Calu3 (cell line): ENCODE data around the gene DEPDC5. TPM values are rescaled to one million over a fixed set of nuclear protein-coding genes. Genes with fewer than 3 reads are reported as not detected.

Experiments
- BruUV-seq: library from RNA; stranded (reverse); fragments of 400-500 nt; replicated peaks from 2 replicates; lab custom pipeline; 2021; lab: Mats Ljungman, UMichigan
- CTCF ChIA-PET: fragments of 300-600 bp; sonication (Branson Sonifier 250); formaldehyde crosslinking; loops from one replicate; lab custom pipeline; 2022; ENCODE audit warnings: antibody characterized with exemption; lab: Charles Lee
- DNase-seq: peaks from one replicate; pipeline ENCODE4 v3.0.0; 2022
- H3K27ac Mint-ChIP-seq: one replicate; pipeline ENCODE4 v1.8.0; 2022; ENCODE audit warnings: mixed read lengths; ENCODE audit not compliant: unreplicated experiment
- H3K27me3 Mint-ChIP-seq: one replicate; pipeline ENCODE4 v1.8.0; 2022; ENCODE audit warnings: mixed read lengths; ENCODE audit not compliant: unreplicated experiment
- H3K36me3 Mint-ChIP-seq: one replicate; pipeline ENCODE4 v1.8.0; 2022; ENCODE audit warnings: mild to moderate bottlenecking, moderate library complexity, mixed read lengths; ENCODE audit not compliant: insufficient read depth, unreplicated experiment
- H3K4me1 Mint-ChIP-seq: one replicate; pipeline ENCODE4 v1.8.0; 2022; ENCODE audit warnings: mild to moderate bottlenecking, low read depth, mixed read lengths; ENCODE audit not compliant: unreplicated experiment
- H3K4me3 Mint-ChIP-seq: one replicate; pipeline ENCODE4 v1.8.0; 2022; ENCODE audit warnings: mild to moderate bottlenecking, low read depth, moderate library complexity, mixed read lengths; ENCODE audit not compliant: unreplicated experiment
- H3K9me3 Mint-ChIP-seq: one replicate; pipeline ENCODE4 v1.8.0; 2022; ENCODE audit warnings: low read depth, mixed read lengths; ENCODE audit not compliant: unreplicated experiment
- CTCF ChIP-seq: fragments of 200-600 bp; IDR thresholded peaks from one replicate; pipeline ENCODE4 v1.8.0; 2022; ENCODE audit warnings: antibody characterized with exemption; ENCODE audit not compliant: unreplicated experiment
- intact Hi-C: fragments of 100-400 bp; cut with micrococcal nuclease; formaldehyde crosslinking; loops from one replicate; pipeline ENCODE4 v1.10.0; 2022; ENCODE audit not compliant: unreplicated experiment
- total RNA-seq: library from RNA; stranded (reverse); gene quantifications from 2 replicates; pipeline ENCODE4 v1.2.3, GENCODE V29; 2022

Gene DEPDC5
- total RNA-seq, 1 experiment from 2014 or later: 33.1 TPM

GRCh38 chr22:31822523-31822922 is 68.7 kb downstream of the DEPDC5 start:
- no peak for TF ChIP-seq CTCF
- no peak overlapping the region for H3K27ac Mint-ChIP-seq
- BruUV-seq: no TSS peak

GRCh38 chr22:31825513-31825912 is 71.7 kb downstream of the DEPDC5 start:
- Mint-ChIP-seq H3K36me3 (peaks cover 23% of the 10 kb centered on the region), H3K27me3 (no peaks in the 10 kb centered on the region), H3K9me3 (no peaks in the 10 kb centered on the region), H3K4me1 (peaks cover 7% of the 10 kb centered on the region), H3K27ac (no peak overlapping the region), H3K4me3 (no peak overlapping the region)
- DNase-seq: no peak
- no peak for TF ChIP-seq CTCF
- CTCF ChIA-PET: interaction anchor here (0.7 kb wide), 1 partner anchor 137 kb away, joined by 4 read pairs; no protein-coding TSS in a partner anchor
- intact Hi-C loops: no loop called here
- BruUV-seq: no TSS peak

More at GRCh38 chr22:31822523-31822922, 68.7 kb downstream of the DEPDC5 start:
- intact Hi-C loops: no loop called here
- H3K36me3 Mint-ChIP-seq: peaks cover 14% of the 10 kb centered on the region
- DNase-seq: no peak
- H3K9me3 Mint-ChIP-seq: no peaks in the 10 kb centered on the region
- no peak overlapping the region for H3K4me3 Mint-ChIP-seq
- H3K4me1 Mint-ChIP-seq: no peaks in the 10 kb centered on the region
- no peaks in the 10 kb centered on the region for H3K27me3 Mint-ChIP-seq
- CTCF ChIA-PET: no interaction called here

DNA sequence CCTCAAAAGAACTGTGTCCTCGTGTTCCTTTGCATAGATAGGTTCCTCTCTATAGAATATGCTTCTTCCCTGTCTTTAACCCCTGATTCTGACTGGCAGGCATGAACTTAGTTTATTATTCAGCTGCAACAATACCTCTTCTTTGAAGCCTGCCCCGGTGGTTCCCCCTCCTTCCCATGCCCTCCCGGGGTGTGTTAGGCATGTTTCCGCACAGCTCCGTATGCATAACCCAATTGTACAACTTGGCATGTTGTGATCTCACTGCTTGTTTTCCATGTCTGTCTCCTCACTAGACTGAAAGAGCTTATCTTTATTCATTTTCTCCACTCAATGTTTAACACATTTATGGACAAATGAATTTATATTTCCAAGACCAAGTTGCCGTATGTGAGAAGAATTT is 72.6 kb downstream of the DEPDC5 start:
- BruUV-seq: no TSS peak
- intact Hi-C loops: no loop called here
- H3K36me3 Mint-ChIP-seq: peaks cover 23% of the 10 kb centered on the region
- H3K4me3 Mint-ChIP-seq: no peak overlapping the region
- no peak for DNase-seq
- CTCF ChIA-PET: interaction anchor here (0.5 to 0.7 kb wide), 4 partner anchors 59 to 244 kb away, joined by 3 to 5 read pairs (median 3); no protein-coding TSS in a partner anchor
- no peaks in the 10 kb centered on the region for H3K9me3 Mint-ChIP-seq
- H3K27ac Mint-ChIP-seq: no peak overlapping the region
- TF ChIP-seq CTCF: no peak
- H3K27me3 Mint-ChIP-seq: no peaks in the 10 kb centered on the region
- peaks cover 9% of the 10 kb centered on the region for H3K4me1 Mint-ChIP-seq

GRCh38 chr22:31828739-31829138 is 74.9 kb downstream of the DEPDC5 start:
- Mint-ChIP-seq H3K9me3 (no peaks in the 10 kb centered on the region), H3K36me3 (peaks cover 21% of the 10 kb centered on the region), H3K4me1 (peaks cover 9% of the 10 kb centered on the region), H3K27ac (no peak overlapping the region), H3K27me3 (no peaks in the 10 kb centered on the region), H3K4me3 (no peak overlapping the region)
- intact Hi-C loops: no loop called here
- TF ChIP-seq CTCF: no peak
- CTCF ChIA-PET: no interaction called here
- DNase-seq: no peak
- no TSS peak for BruUV-seq
